ENCODE measurements around the gene CHD3.

Gene CHD3

DNA sequence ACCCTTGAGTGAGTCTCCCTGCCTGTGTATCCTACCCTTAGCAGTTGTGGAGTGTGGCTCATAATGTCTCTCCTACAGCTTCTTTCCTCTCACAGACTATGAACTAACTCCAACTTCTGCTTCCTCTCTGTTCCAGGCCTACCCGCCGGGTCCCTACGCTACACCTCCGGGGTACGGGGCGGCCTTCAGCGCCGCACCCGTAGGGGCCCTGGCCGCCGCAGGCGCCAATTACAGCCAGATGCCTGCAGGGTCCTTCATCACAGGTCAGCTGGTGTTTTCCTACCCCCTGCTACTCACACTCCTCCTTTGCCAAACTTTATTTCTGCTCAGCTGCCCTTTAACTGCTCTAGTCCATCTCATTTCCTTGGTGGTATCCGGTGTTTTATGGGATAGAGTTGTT is 22.1 kb downstream of the CHD3 start:
- no peak for DNase-seq (ENCODE audit: low spot score)
- TF ChIP-seq, protein P1, sequence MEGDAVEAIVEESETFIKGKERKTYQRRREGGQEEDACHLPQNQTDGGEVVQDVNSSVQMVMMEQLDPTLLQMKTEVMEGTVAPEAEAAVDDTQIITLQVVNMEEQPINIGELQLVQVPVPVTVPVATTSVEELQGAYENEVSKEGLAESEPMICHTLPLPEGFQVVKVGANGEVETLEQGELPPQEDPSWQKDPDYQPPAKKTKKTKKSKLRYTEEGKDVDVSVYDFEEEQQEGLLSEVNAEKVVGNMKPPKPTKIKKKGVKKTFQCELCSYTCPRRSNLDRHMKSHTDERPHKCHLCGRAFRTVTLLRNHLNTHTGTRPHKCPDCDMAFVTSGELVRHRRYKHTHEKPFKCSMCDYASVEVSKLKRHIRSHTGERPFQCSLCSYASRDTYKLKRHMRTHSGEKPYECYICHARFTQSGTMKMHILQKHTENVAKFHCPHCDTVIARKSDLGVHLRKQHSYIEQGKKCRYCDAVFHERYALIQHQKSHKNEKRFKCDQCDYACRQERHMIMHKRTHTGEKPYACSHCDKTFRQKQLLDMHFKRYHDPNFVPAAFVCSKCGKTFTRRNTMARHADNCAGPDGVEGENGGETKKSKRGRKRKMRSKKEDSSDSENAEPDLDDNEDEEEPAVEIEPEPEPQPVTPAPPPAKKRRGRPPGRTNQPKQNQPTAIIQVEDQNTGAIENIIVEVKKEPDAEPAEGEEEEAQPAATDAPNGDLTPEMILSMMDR (IDR thresholded peaks at IDR 0.05; ENCODE audit: extremely low read depth, missing control alignments): no peak

DNA sequence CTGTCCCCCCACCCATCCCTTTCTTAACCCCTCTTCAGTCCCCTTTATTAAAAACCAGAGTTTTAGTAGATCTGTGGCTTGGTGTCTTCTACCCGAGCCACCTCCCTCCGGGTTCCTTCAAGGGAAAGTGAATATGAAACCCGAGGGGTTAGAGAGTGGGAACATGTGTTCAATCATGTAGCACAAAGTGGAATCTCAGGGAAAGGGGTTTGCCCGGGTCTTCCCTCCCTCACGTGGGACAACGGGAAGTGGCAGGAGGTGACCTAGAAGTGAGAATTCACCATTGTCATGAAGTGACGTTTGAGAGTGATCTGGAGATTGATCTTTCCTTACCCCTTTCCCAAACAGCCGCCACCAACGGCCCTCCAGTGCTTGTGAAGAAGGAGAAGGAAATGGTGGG is 22.5 kb downstream of the CHD3 start:
- TF ChIP-seq, protein P1 (IDR thresholded peaks at IDR 0.05; ENCODE audit: extremely low read depth, missing control alignments): no peak
- DNase-seq (ENCODE audit: low spot score): no peak

DNA sequence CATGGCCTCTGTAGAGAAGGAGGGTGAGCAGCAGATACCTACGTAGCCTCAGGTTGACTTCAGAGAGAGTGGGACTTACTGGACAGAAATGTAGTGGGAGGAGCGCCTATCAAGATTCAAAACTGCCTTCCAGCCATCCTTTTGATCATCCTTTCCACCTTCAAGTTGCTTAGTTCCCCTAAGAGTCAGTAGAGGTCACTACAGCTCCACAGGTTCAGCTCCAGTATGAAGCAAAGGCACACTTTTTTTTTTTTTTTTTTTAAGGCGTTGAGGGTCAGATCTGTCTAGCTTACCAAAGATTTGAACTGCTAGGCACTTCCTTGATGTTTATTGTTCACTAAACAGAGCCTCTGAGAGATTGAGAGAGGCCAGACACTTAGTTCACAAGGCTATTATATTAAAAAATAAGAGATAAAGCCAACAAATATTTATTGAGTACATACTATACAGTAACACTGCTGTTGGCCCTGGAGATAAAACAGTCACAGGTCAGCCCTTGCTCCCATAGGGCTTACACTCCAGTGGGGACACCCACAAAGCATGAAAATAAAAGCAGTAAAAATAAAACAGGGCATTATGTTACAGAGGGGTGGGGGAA is 24.4 kb downstream of the CHD3 start:
- TF ChIP-seq, protein P1 (IDR thresholded peaks at IDR 0.05; ENCODE audit: extremely low read depth, missing control alignments): peak; percentile 42
- DNase-seq (ENCODE audit: low spot score): peak; percentile 87

DNA sequence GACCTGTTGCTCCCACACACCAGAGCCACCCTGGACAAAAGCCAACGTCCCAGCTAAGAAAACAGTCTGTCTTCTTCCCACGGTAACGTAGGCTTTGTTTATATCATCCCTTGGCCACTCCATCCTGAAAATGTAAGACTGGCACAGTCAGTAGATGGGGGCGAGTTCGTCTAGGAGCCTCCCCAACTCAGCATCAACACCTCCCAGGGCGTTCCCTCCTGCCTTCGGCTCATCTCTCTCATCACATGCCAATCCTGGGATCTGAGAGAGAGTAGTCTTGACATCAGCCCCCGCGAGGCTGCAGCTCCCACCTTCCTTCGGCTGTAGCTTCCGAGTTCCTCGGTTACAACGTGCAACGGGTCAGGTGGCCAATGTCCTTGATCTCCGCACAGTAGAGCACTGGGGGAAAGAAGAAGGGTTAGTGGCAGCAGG is 26.6 kb downstream of the CHD3 start:
- TF ChIP-seq, protein P1 (IDR thresholded peaks at IDR 0.05; ENCODE audit: extremely low read depth, missing control alignments): no peak
- peak; percentile 58 for DNase-seq (ENCODE audit: low spot score)

DNA sequence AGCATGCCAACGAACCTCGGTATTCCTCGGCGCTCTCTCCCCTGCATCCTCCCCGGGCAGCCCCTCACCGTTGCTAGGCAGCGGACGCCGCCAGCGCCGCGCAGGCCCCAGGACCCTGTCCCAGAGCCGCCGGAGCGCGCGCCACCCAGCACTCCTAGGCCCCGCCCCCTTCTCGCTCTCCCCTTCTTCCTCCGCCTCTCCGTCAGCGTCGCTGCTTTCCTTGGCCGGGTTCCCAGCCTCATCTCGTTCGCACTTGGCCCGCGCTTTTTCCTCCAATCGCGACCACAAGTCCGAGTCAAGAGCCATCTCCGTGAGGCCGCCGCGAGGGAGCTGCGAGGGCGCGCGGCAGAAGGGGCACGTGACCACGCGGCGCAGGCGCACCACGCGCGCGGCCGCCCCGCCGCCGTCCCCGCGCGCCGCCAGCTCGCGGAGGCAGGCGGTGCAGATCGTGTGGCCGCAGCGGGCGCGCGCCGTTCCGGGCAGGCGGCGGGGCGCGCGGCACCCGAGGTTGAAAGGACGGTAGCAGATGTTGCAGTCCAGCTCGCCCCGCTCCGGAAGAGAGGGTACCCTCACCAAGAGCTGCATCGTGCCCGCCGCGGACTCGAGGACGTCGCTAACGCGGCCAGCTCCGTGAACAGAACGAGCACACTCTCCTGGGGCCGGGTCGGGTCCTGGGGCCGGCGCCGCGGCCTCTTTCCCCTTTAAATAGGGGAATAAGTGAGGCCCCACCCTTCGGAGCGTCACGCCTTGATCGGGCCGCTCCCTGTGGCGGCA is 27.2 kb downstream of the CHD3 start, which contains the start of gene RNF227:
TSS of gene RNF227 (minus strand) at position 679 of the 774 bp plus-strand sequence. CDS start at position 585, 94 bp downstream.
- peak; percentile 92 for DNase-seq (ENCODE audit: low spot score)
- TF ChIP-seq, protein P1 (IDR thresholded peaks at IDR 0.05; ENCODE audit: extremely low read depth, missing control alignments): no peak

DNA sequence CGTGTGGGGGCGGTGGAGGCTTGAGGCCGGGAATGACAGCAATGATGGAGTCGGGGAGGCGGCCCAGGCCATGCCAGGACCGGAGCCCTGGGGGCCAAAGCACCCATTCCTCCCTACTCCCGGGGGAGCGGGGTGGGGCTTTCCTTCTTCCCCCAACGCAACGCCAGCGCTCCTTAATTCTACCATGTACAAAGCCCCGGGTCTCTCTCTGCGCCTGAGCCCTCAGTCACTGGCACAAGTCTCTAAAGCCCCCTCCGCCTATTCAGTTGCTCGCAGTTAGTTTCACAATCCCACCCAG is 27.7 kb downstream of the CHD3 start:
- no peak for DNase-seq (ENCODE audit: low spot score)
- TF ChIP-seq, protein P1 (IDR thresholded peaks at IDR 0.05; ENCODE audit: extremely low read depth, missing control alignments): no peak

DNA sequence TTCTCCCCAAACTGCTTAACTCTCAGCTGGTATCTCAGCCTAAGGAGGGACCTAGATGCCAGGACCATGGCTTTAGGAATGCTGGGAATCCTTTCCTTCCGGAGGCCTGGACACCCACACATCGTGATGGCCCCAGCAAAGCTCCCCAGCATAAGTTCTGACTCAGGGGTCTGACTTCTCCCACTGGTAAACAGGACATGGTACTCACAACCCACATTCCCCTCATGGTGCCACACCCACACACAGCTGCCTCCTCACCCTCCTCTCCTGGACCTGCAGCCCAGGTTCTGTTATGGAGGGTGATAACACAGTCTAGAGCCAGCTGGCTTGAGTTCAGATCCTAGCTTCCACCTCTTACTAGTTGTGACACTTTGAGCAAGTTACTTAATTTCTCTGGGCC is 28.2 kb downstream of the CHD3 start:
- TF ChIP-seq, protein P1 (IDR thresholded peaks at IDR 0.05; ENCODE audit: extremely low read depth, missing control alignments): no peak

More for the DNA sequence above, 28.2 kb downstream of the CHD3 start:
- DNase-seq (ENCODE audit: low spot score): no peak
